Stimulated activated CD4-positive, alpha-beta T cell treated with anti-CD3 and anti-CD28 coated beads, Interleukin-1b, Interleukin-23, amount 100 ng/mL, for 1 hour (primary cell): ENCODE data around the gene TRIM73.
A peak's percentile ranks its signal among the peaks of the same experiment; 100 is the strongest.
"Not testable (repeated sequence)": the region's sequence is repeated elsewhere in the genome, so short reads cannot be mapped to it uniquely, and the experiment has no call there.

Source experiments
- DNase-seq, 2 donors: peaks; one replicate each; pipeline ENCODE4 v3.0.0-alpha.2; 2020; ENCODE audit warnings: low read depth in 2 of 2

TRIM73 gene

DNA sequence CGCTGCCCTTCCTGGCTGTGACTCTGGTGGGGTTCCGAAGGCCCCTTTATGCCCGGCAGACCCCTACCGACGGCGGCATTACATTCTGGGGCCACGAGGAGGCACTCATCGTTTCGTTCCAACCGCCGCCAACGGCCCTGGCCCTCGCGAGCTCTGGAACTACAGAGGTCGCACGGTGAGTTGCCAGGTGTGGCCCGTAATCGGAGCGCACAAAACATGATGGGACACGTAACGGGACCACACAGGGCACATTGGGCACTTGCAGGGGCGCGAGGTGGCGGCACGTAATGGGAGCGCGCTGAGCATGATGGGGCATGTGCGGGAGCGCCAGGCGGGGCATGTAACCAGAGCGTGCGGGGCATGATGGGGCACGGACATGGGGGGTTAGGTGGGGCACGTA, at the start of gene TRIM73:
TSS of gene TRIM73 (plus strand) at position 301 of the 400 bp plus-strand sequence. CDS start 3,305 bp downstream, outside the sequence.
- not testable (repeated sequence) for DNase-seq

DNA sequence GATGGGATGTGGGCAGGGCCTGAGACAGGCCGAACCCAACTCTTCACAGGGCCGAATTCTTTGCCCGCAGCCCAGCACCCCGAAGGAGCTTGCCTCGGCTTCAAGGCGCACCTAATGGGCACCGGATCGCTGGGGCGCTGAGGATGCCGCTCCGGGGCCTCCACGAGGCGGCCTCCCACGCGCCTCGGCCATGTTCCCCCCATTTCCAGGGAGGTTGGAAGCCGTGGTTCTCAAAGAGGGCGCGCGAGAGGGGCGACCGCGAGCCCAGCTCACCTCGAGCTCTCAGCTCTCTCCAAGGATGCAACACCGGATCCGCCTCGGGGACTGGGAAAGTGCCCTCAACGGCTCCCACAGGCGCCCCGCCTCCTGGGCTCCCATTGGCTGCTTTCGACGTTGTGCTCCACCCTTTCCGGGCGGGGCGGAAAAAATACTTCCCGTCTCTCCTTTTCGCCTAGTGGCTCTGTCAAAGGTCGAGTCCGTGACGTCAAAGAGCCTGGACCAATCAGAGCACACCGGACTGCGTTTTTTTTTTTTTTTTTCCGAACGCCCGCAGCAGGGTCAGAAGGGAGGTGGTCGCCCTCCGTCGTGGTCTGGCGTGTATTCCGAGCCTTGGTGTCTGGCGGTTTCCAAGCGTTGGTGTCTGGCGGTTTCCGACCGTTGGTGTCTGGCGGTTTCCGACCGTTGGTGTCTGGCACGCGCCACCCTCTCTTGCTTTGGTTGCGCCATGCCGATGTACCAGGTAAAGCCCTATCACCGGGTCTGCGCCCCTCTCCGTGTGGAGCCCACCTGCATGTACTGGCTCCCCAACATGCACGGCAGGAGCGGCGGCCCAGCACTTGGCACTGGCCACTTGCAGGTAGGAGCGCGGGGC, 36.5 kb upstream of the TRIM73 start:
- peak in 1 of 2 donors; percentile 0 for DNase-seq

DNA sequence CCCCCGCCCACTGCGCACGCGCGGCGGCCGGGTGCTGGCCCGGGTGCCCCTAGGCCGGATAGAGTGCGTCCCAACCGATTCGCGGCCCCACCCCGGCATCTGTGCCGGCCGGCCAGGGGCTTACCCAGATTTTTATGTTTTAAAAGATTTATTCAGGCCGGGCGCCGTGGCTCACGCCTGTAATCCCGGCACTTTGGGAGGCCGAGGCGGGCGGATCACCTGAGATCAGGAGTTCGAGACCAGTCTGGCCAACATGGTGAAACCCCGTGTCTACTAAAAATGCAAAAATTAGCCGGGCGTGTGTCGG, 35.9 kb upstream of the TRIM73 start:
- DNase-seq, result not testable (repeated sequence)

DNA sequence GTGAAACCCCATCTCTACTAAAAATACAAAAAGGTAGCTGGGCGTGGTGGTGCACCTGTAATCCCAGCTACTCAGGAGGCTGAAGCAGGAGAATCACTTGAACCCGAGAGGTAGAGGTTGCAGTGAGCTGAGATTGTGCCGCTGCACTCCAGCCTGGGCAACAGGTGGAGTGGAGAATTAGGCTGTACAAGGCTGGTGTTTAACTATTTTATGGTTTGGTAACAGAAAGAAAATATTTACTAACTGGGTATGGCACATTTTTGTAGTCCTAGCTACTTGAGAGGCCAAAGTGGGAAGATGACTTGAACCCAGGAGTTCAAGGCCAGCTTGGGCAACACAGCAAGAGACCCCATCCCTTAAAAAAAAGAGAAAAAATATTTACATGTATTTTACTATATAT, 31.4 kb upstream of the TRIM73 start:
- DNase-seq, result not testable (repeated sequence)

DNA sequence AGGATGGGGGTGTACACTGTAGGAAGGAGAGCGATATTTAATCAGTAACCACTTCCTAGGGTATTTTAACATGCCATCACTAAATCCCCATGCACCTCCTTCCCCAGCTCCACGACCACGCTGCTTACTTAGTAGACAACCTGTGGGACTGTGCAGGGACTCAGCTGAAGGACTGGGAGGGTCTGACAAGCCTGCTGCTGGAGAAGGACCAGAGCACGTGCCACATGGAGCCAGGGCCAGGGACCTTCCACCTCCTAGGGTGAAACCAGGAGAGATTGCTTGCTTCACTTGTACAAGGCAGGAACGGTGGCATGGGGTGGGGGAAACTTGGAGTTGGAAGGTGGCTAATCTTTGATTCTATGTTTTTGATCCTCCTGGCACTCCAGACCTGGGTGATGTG, 28.8 kb upstream of the TRIM73 start:
- DNase-seq, result not testable (repeated sequence)

DNA sequence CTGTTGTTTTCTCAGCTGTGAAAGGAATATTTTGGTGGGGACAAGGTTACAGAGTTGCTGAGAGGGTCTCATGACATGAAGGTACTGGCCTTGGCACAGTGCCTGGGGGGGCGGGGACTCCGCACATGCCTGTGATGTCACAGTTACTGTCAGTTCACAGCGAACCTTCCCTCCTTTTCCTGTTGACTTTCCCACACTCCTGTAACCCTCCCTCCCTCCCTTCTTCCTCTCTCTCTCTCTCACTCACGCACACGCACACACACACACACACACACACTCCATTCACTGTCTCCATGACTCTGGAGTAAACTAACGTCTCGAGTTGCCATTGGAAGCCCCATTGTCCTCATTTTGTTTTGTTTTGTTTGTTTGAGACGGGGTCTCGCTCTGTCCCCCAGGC, 28.1 kb upstream of the TRIM73 start:
- DNase-seq, result not testable (repeated sequence)

DNA sequence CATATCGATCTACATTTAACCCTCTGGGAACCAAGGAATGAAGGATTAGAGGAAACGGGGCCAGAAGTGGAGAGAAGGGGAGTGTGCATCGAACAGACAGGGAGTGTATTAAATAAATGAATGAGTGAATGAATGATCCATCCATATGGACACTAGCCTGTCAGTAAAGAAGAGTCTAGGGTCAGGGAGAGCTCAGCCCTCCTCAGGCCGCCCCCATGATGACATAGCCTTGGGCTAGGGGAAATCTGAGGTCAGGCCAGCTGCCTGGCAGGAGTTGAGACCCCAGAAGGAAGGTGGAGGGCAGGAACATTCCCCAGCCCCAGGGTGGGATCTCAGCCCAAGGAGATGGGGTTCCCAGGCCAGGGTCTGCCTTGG, 21.3 kb upstream of the TRIM73 start:
- DNase-seq, result not testable (repeated sequence)

DNA sequence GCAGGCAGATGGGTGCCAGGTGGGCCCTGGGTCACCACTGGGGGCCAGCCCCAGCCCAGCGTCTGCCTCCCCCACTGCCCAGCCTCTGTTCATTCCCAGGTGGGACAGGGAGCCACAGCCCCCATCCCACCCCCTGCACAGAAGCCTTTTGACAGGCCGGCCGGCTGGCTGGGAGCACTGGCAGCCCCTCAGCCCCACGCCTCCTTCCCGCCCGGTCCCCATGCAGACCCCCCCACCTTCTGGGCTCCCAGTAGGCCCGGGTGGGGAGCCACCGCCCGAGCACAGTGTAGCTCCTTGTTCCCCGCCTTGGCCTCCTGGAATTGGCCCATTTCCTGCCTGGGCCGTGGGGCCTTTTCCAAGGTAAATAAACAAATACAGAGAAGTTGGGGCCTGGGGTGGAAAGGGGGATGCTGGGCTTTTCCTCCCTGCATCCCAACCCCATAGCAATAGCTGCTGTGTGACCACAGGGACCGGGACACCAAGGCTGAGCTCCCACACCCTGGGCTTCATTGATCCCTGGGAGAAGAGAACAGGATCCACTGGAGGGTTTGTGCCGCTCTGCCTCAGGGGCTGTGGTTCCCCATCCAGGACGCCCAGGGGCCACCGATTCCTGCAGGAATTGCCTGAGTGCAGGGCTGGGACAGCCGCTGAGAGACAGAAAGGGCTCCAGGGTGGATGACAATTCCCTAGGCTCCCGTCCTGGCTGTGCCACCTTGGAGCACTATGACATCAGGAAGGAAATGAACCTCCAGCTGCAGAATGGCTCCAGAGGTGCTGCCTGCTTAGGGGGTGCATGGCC, 20.7 kb upstream of the TRIM73 start:
- not testable (repeated sequence) for DNase-seq

DNA sequence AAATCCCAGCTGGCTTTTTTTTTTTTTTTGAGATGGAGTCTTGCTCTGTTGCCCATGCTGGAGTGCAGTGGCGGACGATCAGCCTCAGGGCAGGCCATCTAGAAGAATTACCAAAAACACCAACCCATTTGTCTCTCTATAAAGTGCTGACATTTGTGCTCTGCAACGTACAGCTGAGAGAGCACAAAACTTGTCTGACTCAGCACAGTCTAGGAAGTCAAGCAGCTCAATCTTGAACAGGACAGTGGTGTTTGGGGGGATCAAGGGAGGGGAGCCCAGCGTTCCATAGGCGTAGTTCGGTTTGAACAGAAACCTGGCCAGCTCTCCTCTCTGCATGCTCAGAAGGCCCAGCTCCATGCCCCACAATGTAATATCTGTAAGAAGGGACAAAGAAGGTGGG, 2.2 kb upstream of the TRIM73 start:
- DNase-seq, result not testable (repeated sequence)

DNA sequence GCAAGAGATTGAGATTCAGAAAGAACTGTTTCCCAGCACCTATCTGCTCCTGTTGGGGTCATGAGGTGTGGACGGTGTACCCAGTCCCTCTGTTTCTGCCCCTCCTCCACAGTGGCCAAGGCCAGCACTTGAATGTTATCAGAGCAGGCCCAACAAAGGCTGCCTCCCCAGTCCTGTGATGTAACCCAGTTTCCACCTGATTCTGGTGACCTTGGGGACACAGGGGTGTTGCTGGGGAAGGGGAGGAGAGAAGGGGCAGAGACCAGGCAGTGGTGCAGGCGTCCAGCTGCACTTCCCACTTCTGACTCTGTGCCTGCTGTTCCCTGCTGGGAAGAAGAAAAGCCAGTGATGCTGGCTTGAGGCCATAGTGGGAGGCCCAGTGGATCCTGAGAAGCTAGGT, 2.4 kb downstream of the TRIM73 start:
- DNase-seq, result not testable (repeated sequence)

DNA sequence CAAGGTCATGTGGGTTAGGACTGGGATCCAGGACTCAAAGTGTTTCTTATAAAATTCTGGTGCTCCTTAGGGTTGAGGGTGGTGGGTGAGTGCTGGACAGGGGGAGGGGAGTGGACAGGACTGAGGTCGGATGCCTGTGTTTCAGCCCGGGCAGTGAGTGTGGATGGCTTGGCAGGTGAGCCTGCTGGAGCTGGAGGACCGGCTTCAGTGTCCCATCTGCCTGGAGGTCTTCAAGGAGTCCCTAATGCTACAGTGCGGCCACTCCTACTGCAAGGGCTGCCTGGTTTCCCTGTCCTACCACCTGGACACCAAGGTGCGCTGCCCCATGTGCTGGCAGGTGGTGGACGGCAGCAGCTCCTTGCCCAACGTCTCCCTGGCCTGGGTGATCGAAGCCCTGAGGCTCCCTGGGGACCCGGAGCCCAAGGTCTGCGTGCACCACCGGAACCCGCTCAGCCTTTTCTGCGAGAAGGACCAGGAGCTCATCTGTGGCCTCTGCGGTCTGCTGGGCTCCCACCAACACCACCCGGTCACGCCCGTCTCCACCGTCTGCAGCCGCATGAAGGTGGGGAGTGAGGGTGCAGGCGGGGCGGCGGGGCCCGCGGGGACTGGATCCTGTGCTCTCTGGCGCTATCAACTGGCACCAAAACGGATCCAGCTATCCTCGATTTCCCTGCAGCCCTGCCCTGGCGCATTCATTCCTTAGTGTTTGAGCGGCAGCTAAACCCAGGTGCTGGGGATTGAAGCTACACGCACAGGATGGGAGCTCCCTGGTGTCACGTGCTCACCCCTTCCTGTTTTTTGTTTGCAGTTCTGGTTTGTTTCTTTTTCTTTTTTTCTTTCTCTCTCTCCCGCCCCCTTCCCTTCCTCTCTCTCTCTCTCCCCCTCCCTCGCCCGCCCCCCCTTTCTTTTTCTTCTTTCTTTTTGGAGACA, 3.6 kb downstream of the TRIM73 start:
- not testable (repeated sequence) for DNase-seq

DNA sequence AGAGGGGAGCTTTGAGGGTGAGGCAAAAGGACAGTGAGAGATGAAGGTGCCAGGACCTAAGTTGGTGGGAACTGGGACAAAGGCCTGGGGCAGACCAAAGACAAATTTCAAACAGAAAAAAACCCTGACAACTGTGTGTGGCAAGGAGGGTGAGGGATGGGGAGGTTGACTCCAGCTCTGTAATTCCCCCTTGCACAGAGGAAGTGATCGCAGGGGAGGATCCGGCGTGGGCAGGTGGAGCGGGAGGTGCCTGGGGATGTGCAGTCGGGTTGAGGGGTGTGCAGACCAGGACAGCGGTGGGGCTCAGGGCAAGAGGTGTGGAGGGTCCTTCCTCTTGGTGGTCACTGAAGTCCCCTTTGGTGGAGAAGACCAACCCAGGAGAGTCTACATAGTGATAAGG, 5.1 kb downstream of the TRIM73 start:
- not testable (repeated sequence) for DNase-seq

DNA sequence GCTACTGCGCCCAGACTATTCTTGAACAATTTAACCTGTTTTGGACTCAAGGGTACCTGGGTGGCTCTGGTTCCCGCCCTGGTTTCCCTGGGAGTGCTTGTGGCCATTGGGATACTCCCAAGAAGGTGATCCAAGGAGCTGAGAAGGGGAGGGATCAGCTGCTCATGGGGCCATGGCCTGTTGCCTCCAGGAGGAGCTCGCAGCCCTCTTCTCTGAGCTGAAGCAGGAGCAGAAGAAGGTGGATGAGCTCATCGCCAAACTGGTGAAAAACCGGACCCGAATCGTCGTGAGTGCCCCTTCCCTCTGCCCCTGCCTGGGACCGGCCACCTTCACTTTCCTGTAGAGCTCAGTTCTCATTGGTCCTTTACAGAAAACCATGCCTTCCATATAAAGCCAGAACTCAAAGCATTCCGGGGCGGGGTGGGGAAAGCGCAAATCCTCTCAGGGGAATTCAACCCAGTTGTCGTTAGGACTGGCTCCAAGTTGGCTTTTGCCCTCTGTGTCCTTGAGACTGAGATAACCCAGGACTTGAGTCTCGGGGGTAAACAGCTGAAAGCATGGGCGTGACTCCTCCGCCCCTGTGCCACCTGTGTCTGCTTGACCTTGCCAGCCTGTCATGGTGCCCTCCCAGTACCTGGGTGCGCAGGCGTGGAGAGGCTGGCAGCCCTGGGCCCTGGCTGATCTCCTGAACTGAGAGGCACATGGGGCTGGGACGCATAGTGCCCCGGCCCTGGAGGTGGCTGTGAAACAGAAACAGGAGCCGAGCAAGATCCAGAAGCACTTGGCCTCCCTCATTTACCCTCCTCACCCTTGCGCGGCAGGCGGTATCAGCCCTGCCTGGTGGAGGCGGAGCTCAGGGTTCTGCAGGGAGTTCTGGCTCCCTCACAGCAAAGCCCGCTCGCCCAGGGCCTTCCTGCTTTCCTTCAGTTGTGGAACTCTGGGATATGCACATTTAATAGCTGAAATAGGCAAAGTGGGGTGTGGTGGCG, 8.3 kb downstream of the TRIM73 start:
- DNase-seq, result not testable (repeated sequence)

DNA sequence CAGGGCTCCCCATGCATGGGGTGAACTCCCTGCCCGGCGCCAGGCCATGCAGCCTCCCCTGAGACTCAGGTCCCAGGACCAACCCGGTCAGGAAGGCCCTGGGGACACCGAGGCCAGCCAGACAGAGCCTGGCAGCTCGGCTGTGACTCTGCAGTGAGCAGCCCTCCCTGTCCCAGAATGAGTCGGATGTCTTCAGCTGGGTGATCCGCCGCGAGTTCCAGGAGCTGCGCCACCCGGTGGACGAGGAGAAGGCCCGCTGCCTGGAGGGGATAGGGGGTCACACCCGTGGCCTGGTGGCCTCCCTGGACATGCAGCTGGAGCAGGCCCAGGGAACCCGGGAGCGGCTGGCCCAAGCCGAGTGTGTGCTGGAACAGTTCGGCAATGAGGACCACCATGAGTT, 9.2 kb downstream of the TRIM73 start:
- not testable (repeated sequence) for DNase-seq

DNA sequence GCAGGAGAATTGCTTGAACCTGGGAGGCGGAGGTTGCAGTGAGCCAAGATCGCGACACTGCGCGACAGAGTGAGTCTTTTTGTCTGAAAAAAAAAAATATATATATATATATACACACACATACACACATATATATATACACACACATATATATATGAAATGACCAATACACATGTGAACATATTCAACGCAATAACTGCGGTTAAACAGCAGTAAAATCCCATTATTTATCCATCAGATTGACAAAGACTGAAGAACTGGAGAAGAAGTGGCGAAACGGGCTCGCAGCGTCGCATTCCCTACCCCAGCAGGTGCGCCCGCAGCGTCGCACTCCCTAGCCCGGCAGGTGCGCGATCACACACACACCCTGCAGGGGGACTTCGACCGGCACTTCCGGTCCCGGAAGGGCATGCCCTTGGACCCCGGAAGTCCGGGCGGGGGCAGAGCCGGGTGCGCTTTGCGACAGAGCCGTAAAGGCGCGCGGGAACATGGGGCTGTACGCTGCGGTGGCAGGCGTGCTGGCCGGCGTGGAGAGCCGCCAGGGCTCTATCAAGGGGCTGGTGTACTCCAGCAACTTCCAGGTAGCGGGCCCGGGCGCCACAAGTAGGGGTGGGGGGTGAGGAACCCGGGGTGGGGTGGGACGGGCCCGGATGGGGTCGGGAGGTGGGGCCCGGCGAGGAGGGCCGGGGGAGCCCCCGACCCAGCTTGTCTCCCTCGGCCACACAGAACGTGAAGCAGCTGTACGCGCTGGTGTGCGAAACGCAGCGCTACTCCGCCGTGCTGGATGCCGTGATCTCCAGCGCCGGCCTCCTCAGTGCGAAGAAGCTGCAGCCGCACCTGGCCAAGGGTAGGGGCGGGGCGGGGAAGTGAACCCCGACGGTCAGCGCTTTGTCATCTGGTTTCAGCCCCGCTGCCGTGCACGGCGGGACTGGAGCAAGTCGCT, 14.7 kb downstream of the TRIM73 start:
- not testable (repeated sequence) for DNase-seq

DNA sequence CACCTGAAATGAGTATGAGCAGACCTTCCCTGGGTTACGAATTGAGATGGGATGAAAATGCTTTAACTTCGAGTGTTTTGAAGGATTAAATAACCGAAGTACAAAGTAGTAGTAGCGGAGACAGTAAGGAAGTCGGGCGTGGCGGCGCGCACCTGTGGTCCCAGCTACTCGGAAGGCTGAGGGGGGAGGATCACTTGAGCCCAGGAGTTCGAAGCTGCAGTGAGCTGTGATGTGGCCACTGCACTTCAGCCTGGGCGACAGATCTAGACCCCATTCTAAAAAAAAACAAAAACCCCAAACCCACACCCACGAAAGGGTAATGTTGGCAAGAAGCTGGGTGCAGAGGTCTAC, 15.4 kb downstream of the TRIM73 start:
- DNase-seq, result not testable (repeated sequence)

DNA sequence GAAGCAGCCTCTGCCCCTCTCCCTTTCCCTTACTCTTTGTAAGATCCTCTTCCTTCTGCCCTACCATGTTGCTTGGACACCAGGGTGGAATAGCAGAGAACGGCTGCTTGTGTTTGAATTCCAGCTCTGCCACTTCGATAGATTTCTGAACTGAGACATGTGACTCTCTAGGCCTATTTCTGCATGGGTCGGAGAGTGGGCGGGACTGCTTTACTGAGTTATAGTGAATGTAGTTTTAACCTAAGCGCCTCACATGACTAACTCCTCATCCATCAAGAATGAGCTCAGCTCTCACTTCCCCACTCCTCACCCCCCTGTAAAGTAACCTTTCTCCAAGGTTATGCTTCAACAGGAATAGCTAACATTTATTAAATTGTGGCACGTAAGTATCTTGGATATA, 18.8 kb downstream of the TRIM73 start:
- DNase-seq, result not testable (repeated sequence)

DNA sequence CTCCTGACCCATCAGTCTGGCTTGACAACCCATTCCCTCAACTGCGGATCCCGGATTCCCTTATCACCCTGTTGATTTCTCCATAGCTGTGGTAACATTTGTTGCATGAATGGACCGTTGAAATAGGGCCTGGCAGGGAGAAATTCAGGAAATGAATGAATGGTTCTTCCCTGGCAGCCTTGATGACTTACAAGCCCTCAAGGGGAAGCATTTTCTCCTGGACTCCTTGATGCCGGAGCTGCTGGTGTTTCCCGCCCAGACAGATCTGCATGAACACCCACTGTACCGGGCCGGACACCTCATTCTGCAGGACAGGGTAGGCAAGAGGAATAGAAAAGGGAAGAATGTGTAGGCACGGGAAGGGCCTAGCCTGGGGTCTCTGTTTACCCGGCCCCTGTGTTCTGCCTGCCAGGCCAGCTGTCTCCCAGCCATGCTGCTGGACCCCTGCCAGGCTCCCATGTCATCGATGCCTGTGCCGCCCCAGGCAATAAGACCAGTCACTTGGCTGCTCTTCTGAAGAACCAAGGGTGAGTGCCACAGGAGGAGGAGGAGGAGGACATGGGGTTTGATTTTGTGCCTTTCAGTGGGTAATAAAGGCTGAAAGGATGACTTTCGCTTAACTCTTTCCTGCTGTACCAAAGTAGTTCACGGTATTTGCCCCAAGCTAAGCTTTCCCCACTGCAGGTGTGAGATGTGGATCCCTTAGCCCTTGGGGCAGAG, 19.4 kb downstream of the TRIM73 start:
- DNase-seq, result not testable (repeated sequence)

DNA sequence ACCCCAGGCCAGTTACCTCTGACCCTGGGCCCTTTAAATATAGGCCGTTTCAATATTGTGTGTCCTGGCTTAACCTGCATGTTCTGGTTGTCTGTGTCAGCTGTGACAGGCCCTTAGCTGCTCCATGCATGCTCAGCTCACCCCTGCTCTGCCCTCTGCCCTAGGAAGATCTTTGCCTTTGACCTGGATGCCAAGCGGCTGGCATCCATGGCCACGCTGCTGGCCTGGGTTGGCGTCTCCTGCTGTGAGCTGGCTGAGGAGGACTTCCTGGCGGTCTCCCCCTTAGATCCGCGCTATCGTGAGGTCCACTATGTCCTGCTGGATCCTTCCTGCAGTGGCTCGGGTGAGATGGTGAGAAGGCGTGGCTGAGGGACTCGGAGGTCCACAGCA, 20.0 kb downstream of the TRIM73 start:
- not testable (repeated sequence) for DNase-seq
